Hepatocyte (in vitro differentiated cells): ENCODE results near the gene FN3K. TPM values are rescaled to one million over a fixed set of nuclear protein-coding genes. Genes with fewer than 3 reads are reported as not detected.

ENCODE experiments used
- DNase-seq: peaks from one replicate; pipeline ENCODE4 v3.0.0-alpha.2; 2016; ENCODE audit warnings: low spot score
- H2AFZ ChIP-seq: fragments of 200-600 bp; sonication (generic); 2 replicates; pipeline ENCODE4 v1.6.0; 2016; ENCODE audit warnings: antibody characterized with exemption, mild to moderate bottlenecking
- H3K27ac ChIP-seq: fragments of 200-600 bp; sonication (generic); 2 replicates; pipeline ENCODE4 v1.5.1; 2016; ENCODE audit warnings: mild to moderate bottlenecking
- H3K27me3 ChIP-seq: fragments of 200-600 bp; sonication (generic); 2 replicates; pipeline ENCODE4 v1.6.1; 2016
- H3K36me3 ChIP-seq: fragments of 200-600 bp; sonication (generic); replicated peaks from 2 replicates; pipeline ENCODE4 v1.5.1; 2016; ENCODE audit warnings: low read depth; ENCODE audit not compliant: insufficient read depth
- H3K4me1 ChIP-seq: fragments of 200-600 bp; sonication (generic); 2 replicates; pipeline ENCODE4 v1.5.1; 2016; ENCODE audit warnings: mild to moderate bottlenecking, moderate library complexity; ENCODE audit not compliant: insufficient read depth
- H3K4me2 ChIP-seq: fragments of 200-600 bp; sonication (generic); 2 replicates; pipeline ENCODE4 v1.6.0; 2016
- H3K4me3 ChIP-seq: fragments of 200-600 bp; sonication (generic); 2 replicates; pipeline ENCODE4 v1.5.1; 2016; ENCODE audit warnings: mild to moderate bottlenecking
- H3K79me2 ChIP-seq: fragments of 200-600 bp; sonication (generic); 2 replicates; pipeline ENCODE4 v1.6.0; 2017; ENCODE audit warnings: mild to moderate bottlenecking
- H3K9me2 ChIP-seq: fragments of 200-600 bp; sonication (generic); replicated peaks from 2 replicates; pipeline ENCODE4 v1.6.0; 2017; ENCODE audit warnings: mild to moderate bottlenecking; ENCODE audit not compliant: insufficient read depth
- H3K9me3 ChIP-seq: fragments of 200-600 bp; sonication (generic); 2 replicates; pipeline ENCODE4 v1.5.1; 2016; ENCODE audit warnings: low read depth, mild to moderate bottlenecking
- H4K20me1 ChIP-seq: fragments of 200-600 bp; sonication (generic); 2 replicates; pipeline ENCODE4 v1.6.0; 2016; ENCODE audit warnings: mild to moderate bottlenecking; ENCODE audit not compliant: insufficient read depth, poor library complexity, severe bottlenecking
- CTCF ChIP-seq: fragments of 200-600 bp; sonication (generic); IDR thresholded peaks from 2 replicates; pipeline ENCODE4 v1.5.1; 2016; ENCODE audit warnings: antibody characterized with exemption, mild to moderate bottlenecking; ENCODE audit not compliant: poor library complexity
- EZH2 ChIP-seq: fragments of 200-600 bp; sonication (generic); IDR thresholded peaks from 2 replicates; pipeline ENCODE4 v1.6.1; 2016; ENCODE audit warnings: antibody characterized with exemption, mild to moderate bottlenecking, borderline replicate concordance
- EZH2phosphoT487 ChIP-seq: fragments of 200-600 bp; sonication (generic); IDR thresholded peaks from one replicate; pipeline ENCODE4 v1.6.1; 2018; ENCODE audit warnings: antibody characterized with exemption, mild to moderate bottlenecking, low read depth, moderate library complexity; ENCODE audit not compliant: unreplicated experiment, severe bottlenecking
- WGBS: methylation state at CpG from one replicate; pipeline ENCODE4 v1.1.6; 2016; ENCODE audit warnings: low lambda C conversion rate; ENCODE audit errors: missing lambda C conversion rate; 5-methylcytosine and 5-hydroxymethylcytosine counted together
- polyA plus RNA-seq: library from polyadenylated mRNA; unstranded; fragments of >200 nt; fragmentation: Nextera tagmentation; extraction: Ambion mirVana; gene quantifications from 2 replicates; pipeline ENCODE4 v1.2.1, GENCODE V29; 2016
- total RNA-seq: library from RNA; depleted of rRNA; stranded (reverse); fragments of >200 nt; gene quantifications from 2 replicates; pipeline ENCODE4 v1.2.3, GENCODE V29; 2014

Gene FN3K
- total and polyA plus RNA-seq, 2 experiments from 2014 or later, result 13.7 to 17.3 TPM

GRCh38 chr17:82779541-82779940 is 44.1 kb downstream of the FN3K start:
- TF ChIP-seq EZH2phosphoT487 (no peak), CTCF (no peak), EZH2 (no peak)
- Histone ChIP-seq H3K36me3 (no peaks in the 10 kb centered on the region), H3K4me2 (no peak overlapping the region), H3K9me3 (no peaks in the 10 kb centered on the region), H3K27me3 (no peaks in the 10 kb centered on the region), H3K79me2 (no peaks in the 10 kb centered on the region), H4K20me1 (no peaks in the 10 kb centered on the region), H2AFZ (no peak overlapping the region), H3K4me3 (no peak overlapping the region), H3K27ac (no peak overlapping the region), H3K4me1 (peaks cover 7% of the 10 kb centered on the region), H3K9me2 (no peaks in the 10 kb centered on the region)
- DNase-seq, result no peak
- WGBS, result 98% methylated on average over 12 of the region's 23 CpGs

- 81% methylated on average over 12 of the region's 12 CpGs for WGBS
- no peak for DNase-seq
- no peak overlapping the region for H3K4me2 ChIP-seq
- no peaks in the 10 kb centered on the region for H3K27me3 ChIP-seq
- H3K9me2 ChIP-seq, result no peaks in the 10 kb centered on the region
- no peak overlapping the region for H2AFZ ChIP-seq
- H4K20me1 ChIP-seq, result no peaks in the 10 kb centered on the region
- no peak overlapping the region for H3K4me3 ChIP-seq
- H3K9me3 ChIP-seq, result no peaks in the 10 kb centered on the region
- TF ChIP-seq EZH2, result no peak
- TF ChIP-seq CTCF, result no peak
- no peak for TF ChIP-seq EZH2phosphoT487
- H3K36me3 ChIP-seq, result no peaks in the 10 kb centered on the region
- H3K27ac ChIP-seq, result no peak overlapping the region
- H3K4me1 ChIP-seq, result peaks cover 4% of the 10 kb centered on the region
- no peaks in the 10 kb centered on the region for H3K79me2 ChIP-seq
Measured at GRCh38 chr17:82780195-82780594, 44.8 kb downstream of the FN3K start.

GRCh38 chr17:82780971-82781893 is 45.8 kb downstream of the FN3K start:
- Histone ChIP-seq H2AFZ (no peak overlapping the region), H3K27ac (no peak overlapping the region), H3K79me2 (no peaks in the 10 kb centered on the region), H3K9me3 (no peaks in the 10 kb centered on the region), H3K27me3 (no peaks in the 10 kb centered on the region), H3K4me2 (no peak overlapping the region), H3K4me3 (no peak overlapping the region), H3K36me3 (no peaks in the 10 kb centered on the region), H3K4me1 (peaks cover 4% of the 10 kb centered on the region), H3K9me2 (no peaks in the 10 kb centered on the region), H4K20me1 (no peaks in the 10 kb centered on the region)
- DNase-seq, result no peak
- 81% methylated on average over 19 of the region's 27 CpGs for WGBS
- TF ChIP-seq EZH2, result no peak
- TF ChIP-seq CTCF, result no peak
- no peak for TF ChIP-seq EZH2phosphoT487
